Measurements from ENCODE around the gene MAPK14. TPM values are rescaled to one million over a fixed set of nuclear protein-coding genes. Genes with fewer than 3 reads are reported as not detected.
"Not testable (repeated sequence)": the region's sequence is repeated elsewhere in the genome, so short reads cannot be mapped to it uniquely, and the experiment has no call there.

MAPK14 gene
- total RNA-seq, 1 donor from 2014 or later: 73.2 TPM

- peaks cover 42% of the 10 kb centered on the region for H3K4me1 Mint-ChIP-seq (ENCODE audit: unreplicated experiment)
- H3K9me3 Mint-ChIP-seq (ENCODE audit: unreplicated experiment): no peaks in the 10 kb centered on the region
- H3K27me3 Mint-ChIP-seq (ENCODE audit: unreplicated experiment): peaks cover 10% of the 10 kb centered on the region
- H3K27ac Mint-ChIP-seq (ENCODE audit: unreplicated experiment): no peak overlapping the region
- TF ChIP-seq, protein P1, sequence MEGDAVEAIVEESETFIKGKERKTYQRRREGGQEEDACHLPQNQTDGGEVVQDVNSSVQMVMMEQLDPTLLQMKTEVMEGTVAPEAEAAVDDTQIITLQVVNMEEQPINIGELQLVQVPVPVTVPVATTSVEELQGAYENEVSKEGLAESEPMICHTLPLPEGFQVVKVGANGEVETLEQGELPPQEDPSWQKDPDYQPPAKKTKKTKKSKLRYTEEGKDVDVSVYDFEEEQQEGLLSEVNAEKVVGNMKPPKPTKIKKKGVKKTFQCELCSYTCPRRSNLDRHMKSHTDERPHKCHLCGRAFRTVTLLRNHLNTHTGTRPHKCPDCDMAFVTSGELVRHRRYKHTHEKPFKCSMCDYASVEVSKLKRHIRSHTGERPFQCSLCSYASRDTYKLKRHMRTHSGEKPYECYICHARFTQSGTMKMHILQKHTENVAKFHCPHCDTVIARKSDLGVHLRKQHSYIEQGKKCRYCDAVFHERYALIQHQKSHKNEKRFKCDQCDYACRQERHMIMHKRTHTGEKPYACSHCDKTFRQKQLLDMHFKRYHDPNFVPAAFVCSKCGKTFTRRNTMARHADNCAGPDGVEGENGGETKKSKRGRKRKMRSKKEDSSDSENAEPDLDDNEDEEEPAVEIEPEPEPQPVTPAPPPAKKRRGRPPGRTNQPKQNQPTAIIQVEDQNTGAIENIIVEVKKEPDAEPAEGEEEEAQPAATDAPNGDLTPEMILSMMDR (IDR thresholded peaks at IDR 0.05; ENCODE audit: unreplicated experiment): peak; percentile 51
- no peaks in the 10 kb centered on the region for H3K36me3 Mint-ChIP-seq (ENCODE audit: low read depth, unreplicated experiment)
- peak; percentile 74 for DNase-seq (ENCODE audit: low spot score)
- H3K4me3 Mint-ChIP-seq (ENCODE audit: unreplicated experiment): no peak overlapping the region
These were observed 95.9 kb downstream of the MAPK14 start for GRCh38 chr6:36123270-36124139.

DNA sequence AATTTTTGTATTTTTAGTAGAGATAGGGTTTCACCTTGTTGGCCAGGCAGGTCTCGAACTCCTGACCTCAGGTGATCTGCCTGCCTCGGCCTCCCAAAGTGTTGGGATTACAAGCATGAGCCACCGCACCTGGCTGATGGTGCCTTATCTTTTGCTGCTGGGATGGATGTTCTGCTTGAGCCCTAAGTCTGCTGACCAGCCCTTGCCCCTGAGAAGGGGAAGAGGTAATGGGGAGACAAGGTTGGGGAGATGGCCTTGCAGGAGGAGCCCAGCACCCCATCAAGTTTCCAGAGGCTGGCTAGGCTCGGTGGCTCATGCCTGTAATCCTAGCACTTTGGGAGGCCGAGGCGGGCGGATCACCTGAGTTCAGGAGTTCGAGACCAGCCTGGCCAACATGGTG, 96.7 kb downstream of the MAPK14 start:
- peaks cover 42% of the 10 kb centered on the region for H3K4me1 Mint-ChIP-seq (ENCODE audit: unreplicated experiment)
- H3K27me3 Mint-ChIP-seq (ENCODE audit: unreplicated experiment); H3K4me3 Mint-ChIP-seq (ENCODE audit: unreplicated experiment); H3K27ac Mint-ChIP-seq (ENCODE audit: unreplicated experiment); H3K9me3 Mint-ChIP-seq (ENCODE audit: unreplicated experiment); DNase-seq (ENCODE audit: low spot score); H3K36me3 Mint-ChIP-seq (ENCODE audit: low read depth, unreplicated experiment): not testable (repeated sequence)

- no peak overlapping the region for H3K4me3 Mint-ChIP-seq (ENCODE audit: unreplicated experiment)
- no peak for DNase-seq (ENCODE audit: low spot score)
- H3K9me3 Mint-ChIP-seq (ENCODE audit: unreplicated experiment): no peaks in the 10 kb centered on the region
- TF ChIP-seq, protein P1 (IDR thresholded peaks at IDR 0.05; ENCODE audit: unreplicated experiment): no peak
- H3K27me3 Mint-ChIP-seq (ENCODE audit: unreplicated experiment): peaks cover 10% of the 10 kb centered on the region
- H3K4me1 Mint-ChIP-seq (ENCODE audit: unreplicated experiment): peaks cover 39% of the 10 kb centered on the region
- no peak overlapping the region for H3K27ac Mint-ChIP-seq (ENCODE audit: unreplicated experiment)
- peaks cover 4% of the 10 kb centered on the region for H3K36me3 Mint-ChIP-seq (ENCODE audit: low read depth, unreplicated experiment)
These were observed 97.3 kb downstream of the MAPK14 start for GRCh38 chr6:36124881-36125280.

- TF ChIP-seq, protein P1 (IDR thresholded peaks at IDR 0.05; ENCODE audit: unreplicated experiment): no peak
- H3K4me3 Mint-ChIP-seq (ENCODE audit: unreplicated experiment): no peak overlapping the region
- H3K27ac Mint-ChIP-seq (ENCODE audit: unreplicated experiment): no peak overlapping the region
- H3K9me3 Mint-ChIP-seq (ENCODE audit: unreplicated experiment): no peaks in the 10 kb centered on the region
- peaks cover 10% of the 10 kb centered on the region for H3K27me3 Mint-ChIP-seq (ENCODE audit: unreplicated experiment)
- peaks cover 4% of the 10 kb centered on the region for H3K36me3 Mint-ChIP-seq (ENCODE audit: low read depth, unreplicated experiment)
- peaks cover 32% of the 10 kb centered on the region for H3K4me1 Mint-ChIP-seq (ENCODE audit: unreplicated experiment)
- no peak for DNase-seq (ENCODE audit: low spot score)
These were observed 98.0 kb downstream of the MAPK14 start for GRCh38 chr6:36125575-36125974.

GRCh38 chr6:36126121-36126520, 98.5 kb downstream of the MAPK14 start:
- no peak overlapping the region for H3K27ac Mint-ChIP-seq (ENCODE audit: unreplicated experiment)
- peaks cover 10% of the 10 kb centered on the region for H3K27me3 Mint-ChIP-seq (ENCODE audit: unreplicated experiment)
- no peak for DNase-seq (ENCODE audit: low spot score)
- H3K9me3 Mint-ChIP-seq (ENCODE audit: unreplicated experiment): no peaks in the 10 kb centered on the region
- H3K4me1 Mint-ChIP-seq (ENCODE audit: unreplicated experiment): peaks cover 27% of the 10 kb centered on the region
- TF ChIP-seq, protein P1 (IDR thresholded peaks at IDR 0.05; ENCODE audit: unreplicated experiment): no peak
- H3K4me3 Mint-ChIP-seq (ENCODE audit: unreplicated experiment): no peak overlapping the region
- H3K36me3 Mint-ChIP-seq (ENCODE audit: low read depth, unreplicated experiment): peaks cover 4% of the 10 kb centered on the region
